ENCODE measurements around the gene CDKN1A.
"Not testable (repeated sequence)": the region's sequence is repeated elsewhere in the genome, so short reads cannot be mapped to it uniquely, and the experiment has no call there.

Gene CDKN1A

GRCh38 chr6:36678488-36679042 is at the start of gene CDKN1A:
CDKN1A (plus strand) TSS chr6:36678714; CDS start chr6:36684102, 5,388 bp downstream.
- FAIRE-seq, result no peak

GRCh38 chr6:36629784-36630183 is 48.7 kb upstream of the CDKN1A start:
- FAIRE-seq, result no peak

GRCh38 chr6:36631326-36632011 is 47.0 kb upstream of the CDKN1A start:
- FAIRE-seq, result no peak

- no peak for FAIRE-seq
Measured at GRCh38 chr6:36633370-36633769, 45.1 kb upstream of the CDKN1A start.

- FAIRE-seq, result no peak
Measured at GRCh38 chr6:36633915-36634314, 44.6 kb upstream of the CDKN1A start.

- no peak for FAIRE-seq
Measured at GRCh38 chr6:36634317-36635108, 44.0 kb upstream of the CDKN1A start.

- FAIRE-seq, result no peak
Measured at GRCh38 chr6:36636283-36636682, 42.2 kb upstream of the CDKN1A start.

GRCh38 chr6:36636687-36637418 is 41.7 kb upstream of the CDKN1A start:
- FAIRE-seq, result no peak

- FAIRE-seq, result no peak
Measured at GRCh38 chr6:36638579-36638978, 39.9 kb upstream of the CDKN1A start.

GRCh38 chr6:36639171-36639808 is 39.2 kb upstream of the CDKN1A start:
- no peak for FAIRE-seq

GRCh38 chr6:36641543-36641942 is 37.0 kb upstream of the CDKN1A start:
- FAIRE-seq, result no peak

- no peak for FAIRE-seq
Measured at GRCh38 chr6:36642913-36643817, 35.3 kb upstream of the CDKN1A start.

- FAIRE-seq, result no peak
Measured at GRCh38 chr6:36643977-36644376, 34.5 kb upstream of the CDKN1A start.

- FAIRE-seq, result no peak
Measured at GRCh38 chr6:36649086-36649485, 29.4 kb upstream of the CDKN1A start.

GRCh38 chr6:36649701-36650484 is 28.6 kb upstream of the CDKN1A start:
- FAIRE-seq, result no peak

- FAIRE-seq, result no peak
Measured at GRCh38 chr6:36650848-36651478, 27.6 kb upstream of the CDKN1A start.

GRCh38 chr6:36651659-36652379 is 26.7 kb upstream of the CDKN1A start:
- no peak for FAIRE-seq

- not testable (repeated sequence) for FAIRE-seq
Measured at GRCh38 chr6:36654469-36654868, 24.0 kb upstream of the CDKN1A start.

GRCh38 chr6:36655085-36655724 is 23.3 kb upstream of the CDKN1A start:
- FAIRE-seq, result no peak
